Measurements from ENCODE around the gene CSF1R. TPM values are rescaled to one million over a fixed set of nuclear protein-coding genes. Genes with fewer than 3 reads are reported as not detected.
"Not testable (repeated sequence)": the region's sequence is repeated elsewhere in the genome, so short reads cannot be mapped to it uniquely, and the experiment has no call there.

Gene CSF1R
- total RNA-seq, 1 donor from 2014 or later: not detected

- no peak for DNase-seq (ENCODE audit: low read depth in 2 of 2)
Measured at GRCh38 chr5:150103678-150104549, 17.6 kb upstream of the CSF1R start.

GRCh38 chr5:150101023-150101422 lies 14.7 kb upstream of the CSF1R start:
- no peak for DNase-seq (ENCODE audit: low read depth in 2 of 2)

GRCh38 chr5:150097152-150097551 lies 10.8 kb upstream of the CSF1R start:
- no peak for DNase-seq (ENCODE audit: low read depth in 2 of 2)

GRCh38 chr5:150092159-150092787 lies 5.9 kb upstream of the CSF1R start:
- DNase-seq (ENCODE audit: low read depth in 2 of 2): no peak

- DNase-seq (ENCODE audit: low read depth in 2 of 2): no peak
Measured at GRCh38 chr5:150085191-150085912, 1.0 kb downstream of the CSF1R start.

GRCh38 chr5:150084754-150085153 lies 1.6 kb downstream of the CSF1R start:
- DNase-seq (ENCODE audit: low read depth in 2 of 2): not testable (repeated sequence)

GRCh38 chr5:150082889-150083288 lies 3.5 kb downstream of the CSF1R start:
- DNase-seq (ENCODE audit: low read depth in 2 of 2): peak; percentile 29 to 58

- peak in 1 of 2 donors; percentile 1 for DNase-seq (ENCODE audit: low read depth in 2 of 2)
Measured at GRCh38 chr5:150082374-150082773, 4.0 kb downstream of the CSF1R start.

GRCh38 chr5:150081541-150082283 lies 4.6 kb downstream of the CSF1R start:
- DNase-seq (ENCODE audit: low read depth in 2 of 2): peak; percentile 47 to 48

GRCh38 chr5:150080696-150081435 lies 5.5 kb downstream of the CSF1R start:
- DNase-seq (ENCODE audit: low read depth in 2 of 2): peak in 1 of 2 donors; percentile 0

- no peak for DNase-seq (ENCODE audit: low read depth in 2 of 2)
Measured at GRCh38 chr5:150079909-150080461, 6.4 kb downstream of the CSF1R start.

GRCh38 chr5:150078802-150079689 lies 7.3 kb downstream of the CSF1R start:
- DNase-seq (ENCODE audit: low read depth in 2 of 2): no peak

GRCh38 chr5:150077996-150078801 lies 8.2 kb downstream of the CSF1R start:
- DNase-seq (ENCODE audit: low read depth in 2 of 2): no peak

GRCh38 chr5:150077060-150077459 lies 9.3 kb downstream of the CSF1R start:
- no peak for DNase-seq (ENCODE audit: low read depth in 2 of 2)

- DNase-seq (ENCODE audit: low read depth in 2 of 2): no peak
Measured at GRCh38 chr5:150075806-150076205, 10.5 kb downstream of the CSF1R start.

GRCh38 chr5:150075233-150075632 lies 11.1 kb downstream of the CSF1R start:
- no peak for DNase-seq (ENCODE audit: low read depth in 2 of 2)

GRCh38 chr5:150073677-150074076 lies 12.7 kb downstream of the CSF1R start:
- no peak for DNase-seq (ENCODE audit: low read depth in 2 of 2)

- DNase-seq (ENCODE audit: low read depth in 2 of 2): no peak
Measured at GRCh38 chr5:150073086-150073625, 13.2 kb downstream of the CSF1R start.

All from lung microvascular endothelial cell (primary cell).